ENCODE measurements around the gene DEK.

The DEK gene

DNA sequence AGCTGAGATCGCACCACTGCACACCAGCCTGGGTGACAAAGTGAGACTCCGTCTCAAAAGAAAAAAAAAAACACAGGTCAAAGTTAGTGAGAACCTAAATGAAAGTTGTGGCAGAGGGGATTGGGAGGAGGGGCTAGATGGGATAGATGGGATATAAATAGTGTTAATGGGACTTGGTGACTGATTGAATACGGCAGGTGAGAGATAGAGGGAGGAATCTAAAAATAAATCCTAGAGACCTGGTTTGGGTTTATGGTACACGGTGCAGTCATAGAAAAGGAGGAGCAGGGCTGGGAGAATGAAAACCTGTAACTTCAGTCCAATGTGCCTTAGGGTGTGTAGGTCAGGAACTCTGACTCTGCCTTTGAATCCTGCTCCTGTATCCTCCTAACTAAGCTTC, 25.0 kb upstream of the DEK start:
- Histone ChIP-seq H3K9ac (no peak overlapping the region), H3K4me2 (no peak overlapping the region), H3K4me3 (no peak overlapping the region), H4K20me1 (no peaks in the 10 kb centered on the region), H3K36me3 (no peaks in the 10 kb centered on the region), H3K9me3 (replicated peaks in 1 of 11) (no peaks in the 10 kb centered on the region), H3K27ac (no peak overlapping the region), H3K4me1 (no peaks in the 10 kb centered on the region), H3K27me3 (no peaks in the 10 kb centered on the region)
- no peak for TF ChIP-seq Cebpa-rat (IDR thresholded peaks at IDR 0.05)

DNA sequence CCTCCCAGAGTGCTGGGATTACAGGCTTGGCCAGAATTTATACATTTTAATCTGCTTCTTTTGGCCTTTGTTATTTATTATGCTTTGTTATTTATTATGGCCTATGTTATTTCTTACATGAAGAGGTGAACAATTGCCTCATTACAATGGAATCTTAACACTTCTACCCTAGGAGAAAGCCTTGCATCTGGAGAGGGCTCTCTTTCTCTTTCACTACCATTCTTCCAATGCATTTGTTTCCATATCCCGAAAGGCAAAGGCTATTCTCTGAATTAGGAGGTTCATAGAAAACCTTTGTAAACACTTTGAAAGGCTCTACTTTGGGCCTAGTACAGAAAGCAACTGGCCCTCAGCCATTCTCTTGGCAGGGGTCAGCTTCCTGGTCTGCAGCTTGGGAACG, 19.9 kb upstream of the DEK start:
- H3K4me2 ChIP-seq, result no peak overlapping the region
- H3K9ac ChIP-seq, result no peak overlapping the region
- no peak overlapping the region for H3K27ac ChIP-seq
- no peak for TF ChIP-seq Cebpa-rat (IDR thresholded peaks at IDR 0.05)
- H3K27me3 ChIP-seq, result peaks cover 0 to 4% (median 0%) of the 10 kb centered on the region in 11 experiments; a peak in 2 of 22 replicates
- H3K4me1 ChIP-seq, result peaks cover 0 to 6% (median 0%) of the 10 kb centered on the region in 10 experiments; a peak in 1 of 20 replicates
- H3K9me3 ChIP-seq (replicated peaks in 1 of 11), result no peaks in the 10 kb centered on the region
- no peak overlapping the region for H3K4me3 ChIP-seq
- H3K36me3 ChIP-seq, result no peaks in the 10 kb centered on the region
- H4K20me1 ChIP-seq, result no peaks in the 10 kb centered on the region

DNA sequence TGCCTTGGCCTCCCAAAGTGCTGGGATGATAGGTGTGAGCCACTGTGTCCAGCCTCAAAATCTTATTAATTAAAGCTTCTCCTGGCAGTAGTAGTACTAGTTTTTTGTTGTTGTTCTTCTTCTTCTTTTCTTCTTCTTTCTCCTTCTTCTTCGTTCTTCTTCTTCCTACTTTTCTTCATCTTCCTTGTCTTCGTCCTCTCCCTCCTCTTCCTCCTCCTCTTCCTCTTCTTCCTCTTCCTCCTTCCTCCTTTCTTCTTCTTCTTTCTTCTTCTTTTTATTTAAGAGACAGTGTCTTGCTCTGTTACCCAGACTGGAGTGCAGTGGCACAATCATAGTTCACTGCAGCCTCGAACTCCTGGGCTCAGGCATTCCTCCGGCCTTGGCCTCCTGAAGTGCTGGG, 17.2 kb upstream of the DEK start:
- no peak for TF ChIP-seq Cebpa-rat (IDR thresholded peaks at IDR 0.05)
- H4K20me1 ChIP-seq, result no peaks in the 10 kb centered on the region
- H3K4me3 ChIP-seq, result no peak overlapping the region
- H3K9me3 ChIP-seq (replicated peaks in 1 of 11), result peaks cover 13 to 20% (median 19%) of the 10 kb centered on the region in 11 experiments
- no peak overlapping the region for H3K9ac ChIP-seq
- peaks cover 0 to 6% (median 0%) of the 10 kb centered on the region in 10 experiments; a peak in 1 of 20 replicates for H3K4me1 ChIP-seq
- 0 out of 22 replicates have a peak overlapping the region, but pooled peaks of 1 of the 11 experiments have one; percentile 26 for H3K4me2 ChIP-seq
- peaks cover 17 to 30% (median 24%) of the 10 kb centered on the region in 11 experiments for H3K27me3 ChIP-seq
- no peaks in the 10 kb centered on the region for H3K36me3 ChIP-seq
- H3K27ac ChIP-seq, result no peak overlapping the region

DNA sequence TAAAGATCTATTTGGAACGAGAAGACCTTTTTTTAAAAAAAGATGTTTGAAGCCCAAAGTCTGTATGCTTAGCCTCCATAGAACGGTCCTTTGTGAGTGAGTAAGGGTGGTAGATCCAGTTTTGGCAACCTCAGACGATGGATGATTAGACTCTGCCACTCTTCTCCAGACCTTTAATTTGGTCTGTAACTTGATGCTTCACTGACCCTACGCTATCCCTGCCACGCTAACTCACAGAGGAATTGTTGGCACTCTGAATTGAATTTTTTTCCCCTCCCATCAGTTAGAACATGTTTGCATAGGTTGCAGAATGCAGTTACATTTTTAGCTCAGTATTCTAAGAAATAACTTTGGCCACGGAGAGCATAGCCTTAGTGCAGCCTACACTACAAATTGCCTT, 15.8 kb upstream of the DEK start:
- H3K4me1 ChIP-seq, result peaks cover 0 to 6% (median 0%) of the 10 kb centered on the region in 10 experiments; a peak in 1 of 20 replicates
- H4K20me1 ChIP-seq, result no peaks in the 10 kb centered on the region
- peak overlapping the region in 2 of 11 experiments; percentile 11; a peak in 2 of 22 replicates for H3K4me2 ChIP-seq
- no peak overlapping the region for H3K4me3 ChIP-seq
- TF ChIP-seq Cebpa-rat (IDR thresholded peaks at IDR 0.05), result no peak
- no peak overlapping the region for H3K9ac ChIP-seq
- H3K36me3 ChIP-seq, result no peaks in the 10 kb centered on the region
- H3K27me3 ChIP-seq, result peaks cover 21 to 43% (median 34%) of the 10 kb centered on the region in 11 experiments
- H3K27ac ChIP-seq, result no peak overlapping the region
- peaks cover 14 to 23% (median 21%) of the 10 kb centered on the region in 11 experiments for H3K9me3 ChIP-seq (replicated peaks in 1 of 11)

DNA sequence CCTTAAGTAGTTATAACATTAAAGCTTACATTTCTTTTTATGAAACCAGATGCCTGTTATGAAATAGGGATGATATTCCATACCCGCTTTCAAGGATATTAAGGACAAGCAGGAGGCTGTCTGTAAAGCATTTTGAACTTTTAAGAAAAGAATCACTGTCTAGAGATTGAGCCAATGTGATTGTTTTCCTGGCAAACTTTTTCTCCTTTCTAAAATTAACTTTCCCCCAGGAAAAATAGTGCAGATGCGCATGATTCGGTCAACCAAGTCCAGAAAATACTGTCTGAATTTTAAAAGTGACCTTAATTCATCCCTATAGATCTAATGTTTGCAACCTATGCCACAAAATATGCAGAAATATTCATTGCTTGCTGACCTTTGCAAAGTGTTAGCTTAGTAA, 15.1 kb upstream of the DEK start:
- no peak for TF ChIP-seq Cebpa-rat (IDR thresholded peaks at IDR 0.05)
- Histone ChIP-seq H3K4me3 (no peak overlapping the region), H3K9ac (no peak overlapping the region), H3K27ac (no peak overlapping the region), H3K4me2 (no peak overlapping the region), H3K4me1 (peaks cover 0 to 6% (median 0%) of the 10 kb centered on the region in 10 experiments; a peak in 1 of 20 replicates), H3K36me3 (no peaks in the 10 kb centered on the region), H3K27me3 (peaks cover 21 to 43% (median 34%) of the 10 kb centered on the region in 11 experiments), H4K20me1 (no peaks in the 10 kb centered on the region), H3K9me3 (replicated peaks in 1 of 11) (peaks cover 14 to 23% (median 21%) of the 10 kb centered on the region in 11 experiments)

DNA sequence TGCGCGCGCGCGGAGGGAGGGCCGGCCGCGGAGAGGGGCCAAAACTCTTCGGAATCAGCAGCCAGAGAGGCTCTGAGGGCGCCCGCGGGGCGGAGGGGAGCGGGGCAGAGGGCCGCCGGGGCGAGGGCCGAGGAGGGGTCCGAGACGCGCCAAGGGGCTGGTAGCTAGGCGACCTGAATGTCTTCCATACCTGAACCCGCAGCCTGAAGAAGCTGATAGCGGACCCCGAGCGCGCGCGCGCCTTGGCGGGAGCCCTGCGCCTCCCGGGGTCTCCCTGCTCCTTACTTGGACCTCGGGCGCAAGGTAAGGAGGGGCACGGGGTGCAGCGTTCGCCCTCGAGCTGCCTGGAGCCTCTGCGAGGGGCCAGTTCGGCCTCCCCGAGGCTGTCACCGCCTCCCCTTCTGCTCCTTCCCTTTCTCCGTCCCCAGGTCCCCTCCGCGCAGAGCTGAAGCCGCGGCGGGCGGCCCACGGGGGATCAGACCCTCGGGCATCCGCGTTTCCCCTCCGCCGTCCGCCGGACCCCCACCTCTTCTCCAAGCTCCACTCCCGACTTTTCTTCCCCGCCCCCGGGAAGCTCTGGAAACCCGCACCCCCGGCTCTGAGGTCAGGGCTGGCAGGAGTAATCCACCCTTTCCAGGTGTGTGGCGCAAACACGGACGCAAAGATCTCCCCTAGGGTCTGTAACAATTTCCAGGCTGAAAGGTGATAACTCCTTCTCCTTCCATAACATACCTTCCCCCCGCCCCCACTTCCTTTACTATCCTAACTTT, 13.1 kb upstream of the DEK start:
- peaks cover 14 to 23% (median 21%) of the 10 kb centered on the region in 11 experiments for H3K9me3 ChIP-seq (replicated peaks in 1 of 11)
- H3K4me3 ChIP-seq, result no peak overlapping the region
- TF ChIP-seq Cebpa-rat (IDR thresholded peaks at IDR 0.05), result no peak
- H3K4me2 ChIP-seq, result no peak overlapping the region
- peaks cover 21 to 43% (median 34%) of the 10 kb centered on the region in 11 experiments for H3K27me3 ChIP-seq
- H3K27ac ChIP-seq, result no peak overlapping the region
- H3K4me1 ChIP-seq, result peaks cover 0 to 6% (median 0%) of the 10 kb centered on the region in 10 experiments; a peak in 1 of 20 replicates
- no peaks in the 10 kb centered on the region for H3K36me3 ChIP-seq
- H4K20me1 ChIP-seq, result no peaks in the 10 kb centered on the region
- H3K9ac ChIP-seq, result no peak overlapping the region

DNA sequence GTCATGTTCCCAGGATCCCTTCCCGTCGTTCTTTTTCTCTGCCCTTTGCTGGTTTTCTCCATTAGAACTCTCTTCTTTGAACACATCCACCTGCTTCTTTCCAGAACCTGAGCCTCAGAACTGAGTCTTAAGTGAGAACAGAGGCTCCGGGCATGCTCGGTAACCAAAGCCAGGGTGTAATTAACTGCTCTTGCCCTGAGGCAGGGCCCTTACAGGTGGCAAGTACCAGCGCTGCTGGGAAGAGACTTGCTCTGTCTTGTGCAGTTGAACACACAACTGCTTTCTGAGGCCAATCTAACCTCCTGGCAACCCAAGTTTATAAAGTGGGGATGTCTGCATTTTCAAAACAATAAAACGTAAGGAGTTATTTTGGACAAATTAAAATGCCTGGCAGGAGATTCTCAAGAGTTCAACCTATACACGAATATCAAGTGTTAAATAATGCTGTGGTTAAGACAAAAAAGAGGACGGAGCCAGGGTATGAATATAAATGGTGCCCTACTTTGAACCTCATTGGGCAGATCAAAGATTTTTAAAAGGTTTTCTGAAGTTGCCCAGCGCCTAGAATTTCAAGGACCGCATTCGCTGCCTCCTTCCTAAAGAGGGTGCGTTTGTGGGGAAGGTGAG, 12.4 kb upstream of the DEK start:
- no peak for TF ChIP-seq Cebpa-rat (IDR thresholded peaks at IDR 0.05)
- Histone ChIP-seq H3K27me3 (peaks cover 21 to 43% (median 34%) of the 10 kb centered on the region in 11 experiments), H3K9ac (no peak overlapping the region), H3K4me2 (no peak overlapping the region), H3K27ac (no peak overlapping the region), H3K9me3 (replicated peaks in 1 of 11) (peaks cover 14 to 23% (median 21%) of the 10 kb centered on the region in 11 experiments), H3K4me1 (peaks cover 0 to 5% (median 0%) of the 10 kb centered on the region in 10 experiments; a peak in 1 of 20 replicates), H4K20me1 (no peaks in the 10 kb centered on the region), H3K4me3 (no peak overlapping the region), H3K36me3 (no peaks in the 10 kb centered on the region)

DNA sequence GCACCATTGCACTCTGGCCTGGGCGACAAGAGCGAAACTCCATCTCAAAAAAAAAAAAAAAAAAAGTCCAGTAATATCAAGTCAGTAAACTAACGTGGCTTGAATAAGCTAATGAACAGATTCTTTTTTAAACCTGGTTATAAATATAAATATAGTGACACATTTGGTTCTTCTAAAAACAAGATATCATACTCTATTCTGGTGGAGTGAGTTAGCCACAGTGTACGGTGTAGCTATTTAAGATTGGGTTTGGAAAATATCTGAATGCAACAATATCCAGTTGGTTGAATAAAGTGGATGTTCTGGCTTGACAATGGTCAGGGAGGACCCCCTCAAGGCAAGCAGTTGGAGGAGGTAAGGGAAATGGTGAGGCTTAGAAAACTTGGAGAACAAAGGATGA, 5.9 kb upstream of the DEK start:
- H3K9me3 ChIP-seq (replicated peaks in 1 of 11), result peaks cover 12 to 21% (median 18%) of the 10 kb centered on the region in 11 experiments
- peaks cover 0 to under 1% (median 0%) of the 10 kb centered on the region in 11 experiments; a peak in 2 of 22 replicates for H3K27me3 ChIP-seq
- H3K4me1 ChIP-seq, result peaks cover 11 to 31% (median 21%) of the 10 kb centered on the region in 10 experiments
- H3K27ac ChIP-seq, result no peak overlapping the region
- peak overlapping the region in 4 of 11 experiments; percentile 50 to 70 (median 62); a peak in 6 of 22 replicates for H3K4me2 ChIP-seq
- peaks cover 0 to 5% (median 0%) of the 10 kb centered on the region in 11 experiments; a peak in 2 of 22 replicates for H3K36me3 ChIP-seq
- H3K9ac ChIP-seq, result no peak overlapping the region
- no peak for TF ChIP-seq Cebpa-rat (IDR thresholded peaks at IDR 0.05)
- no peak overlapping the region for H3K4me3 ChIP-seq
- no peaks in the 10 kb centered on the region for H4K20me1 ChIP-seq

DNA sequence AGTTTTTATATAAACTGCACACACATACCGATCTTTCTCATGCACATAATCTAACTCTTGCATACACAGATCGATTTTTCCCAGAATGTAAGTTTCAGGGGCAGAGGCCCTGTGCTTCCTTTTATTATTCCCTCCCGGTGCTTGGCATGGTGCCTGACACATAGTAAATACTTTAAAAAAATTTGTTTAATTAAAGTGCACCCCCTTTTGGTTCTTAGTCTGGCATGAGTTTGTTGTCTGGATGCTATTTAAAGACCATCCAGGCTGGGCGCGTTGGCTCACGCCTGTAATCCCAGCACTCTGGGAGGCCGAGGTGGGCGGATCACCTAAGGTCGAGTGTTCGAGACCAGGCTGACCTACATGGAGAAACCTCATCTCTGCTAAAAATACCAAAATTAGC, 5.4 kb upstream of the DEK start:
- no peak overlapping the region for H3K9ac ChIP-seq

More for the DNA sequence above, 5.4 kb upstream of the DEK start:
- peaks cover 12 to 21% (median 18%) of the 10 kb centered on the region in 11 experiments for H3K9me3 ChIP-seq (replicated peaks in 1 of 11)
- H3K27ac ChIP-seq, result no peak overlapping the region
- H3K27me3 ChIP-seq, result no peaks in the 10 kb centered on the region
- TF ChIP-seq Cebpa-rat (IDR thresholded peaks at IDR 0.05), result no peak
- H3K4me1 ChIP-seq, result peaks cover 14 to 35% (median 25%) of the 10 kb centered on the region in 10 experiments
- peaks cover 0 to 5% (median 0%) of the 10 kb centered on the region in 11 experiments; a peak in 2 of 22 replicates for H3K36me3 ChIP-seq
- no peaks in the 10 kb centered on the region for H4K20me1 ChIP-seq
- peak overlapping the region; percentile 24 to 70 (median 50); a peak in 21 of 22 replicates for H3K4me2 ChIP-seq
- H3K4me3 ChIP-seq, result no peak overlapping the region
